CD4-positive, alpha-beta T cell treated with Interleukin-6 for 4 hours (primary cell): ENCODE measurements around the gene FAM78B.

Experiments used
- DNase-seq: peaks from one replicate; pipeline ENCODE4 v3.0.0-alpha.2; 2020; ENCODE audit warnings: mixed read lengths

The FAM78B gene

GRCh38 chr1:166164646-166164994, 2.2 kb downstream of the FAM78B start:
- no peak for DNase-seq

GRCh38 chr1:166159656-166160055, 7.1 kb downstream of the FAM78B start:
- DNase-seq: no peak

GRCh38 chr1:166156674-166157073, 10.1 kb downstream of the FAM78B start:
- no peak for DNase-seq

GRCh38 chr1:166155108-166155507, 11.7 kb downstream of the FAM78B start:
- no peak for DNase-seq

GRCh38 chr1:166153525-166154314, 13.1 kb downstream of the FAM78B start:
- no peak for DNase-seq

GRCh38 chr1:166152978-166153377, 13.8 kb downstream of the FAM78B start:
- no peak for DNase-seq

GRCh38 chr1:166151804-166152203, 15.0 kb downstream of the FAM78B start:
- no peak for DNase-seq

- no peak for DNase-seq
Measured at GRCh38 chr1:166145499-166145898, 21.3 kb downstream of the FAM78B start.

GRCh38 chr1:166141969-166142368, 24.8 kb downstream of the FAM78B start:
- DNase-seq: no peak

GRCh38 chr1:166140251-166140650, 26.6 kb downstream of the FAM78B start:
- no peak for DNase-seq

- no peak for DNase-seq
Measured at GRCh38 chr1:166139735-166140134, 27.1 kb downstream of the FAM78B start.

GRCh38 chr1:166136699-166137401, 30.0 kb downstream of the FAM78B start:
- DNase-seq: no peak

- DNase-seq: no peak
Measured at GRCh38 chr1:166136222-166136621, 30.6 kb downstream of the FAM78B start.

GRCh38 chr1:166133857-166134256, 32.9 kb downstream of the FAM78B start:
- DNase-seq: no peak

- no peak for DNase-seq
Measured at GRCh38 chr1:166133276-166133841, 33.4 kb downstream of the FAM78B start.

- DNase-seq: no peak
Measured at GRCh38 chr1:166132496-166132895, 34.3 kb downstream of the FAM78B start.

GRCh38 chr1:166129006-166129405, 37.8 kb downstream of the FAM78B start:
- no peak for DNase-seq

GRCh38 chr1:166128195-166128594, 38.6 kb downstream of the FAM78B start:
- DNase-seq: no peak

- no peak for DNase-seq
Measured at GRCh38 chr1:166127003-166127402, 39.8 kb downstream of the FAM78B start.

- no peak for DNase-seq
Measured at GRCh38 chr1:166122873-166123466, 43.8 kb downstream of the FAM78B start.

GRCh38 chr1:166121010-166121409, 45.8 kb downstream of the FAM78B start:
- no peak for DNase-seq

GRCh38 chr1:166120281-166120680, 46.5 kb downstream of the FAM78B start:
- no peak for DNase-seq

GRCh38 chr1:166119471-166119965, 47.3 kb downstream of the FAM78B start:
- no peak for DNase-seq

- DNase-seq: no peak
Measured at GRCh38 chr1:166117776-166118175, 49.0 kb downstream of the FAM78B start.
